NCI-H510A treated with DMSO at 0.1 percent for 48 hours (cell line): ENCODE results near the gene L1TD1.
"Not testable (repeated sequence)": the region's sequence is repeated elsewhere in the genome, so short reads cannot be mapped to it uniquely, and the experiment has no call there.

Experiments
- DNase-seq: peaks from one replicate; lab custom pipeline; 2025; lab: John Stamatoyannopoulos, UW

L1TD1 gene

GRCh38 chr1:62237950-62238374, 43.3 kb downstream of the L1TD1 start:
- no peak for DNase-seq

GRCh38 chr1:62238507-62238906, 43.9 kb downstream of the L1TD1 start:
- no peak for DNase-seq

- not testable (repeated sequence) for DNase-seq
These were observed 45.2 kb downstream of the L1TD1 start for GRCh38 chr1:62239652-62240403.

- no peak for DNase-seq
These were observed 46.2 kb downstream of the L1TD1 start for GRCh38 chr1:62240651-62241370.

GRCh38 chr1:62241371-62242131, 46.9 kb downstream of the L1TD1 start:
- peak; percentile 82 for DNase-seq

- DNase-seq: not testable (repeated sequence)
These were observed 49.7 kb downstream of the L1TD1 start for GRCh38 chr1:62244380-62244779.

GRCh38 chr1:62245201-62245600, 50.6 kb downstream of the L1TD1 start:
- no peak for DNase-seq

- no peak for DNase-seq
These were observed 52.9 kb downstream of the L1TD1 start for GRCh38 chr1:62247391-62248168.

GRCh38 chr1:62250126-62250726, 55.6 kb downstream of the L1TD1 start:
- DNase-seq: no peak

GRCh38 chr1:62259551-62259950, 64.9 kb downstream of the L1TD1 start:
- no peak for DNase-seq

- no peak for DNase-seq
These were observed 66.0 kb downstream of the L1TD1 start for GRCh38 chr1:62260688-62261087.
